GM12872 (cell line): Measurements from ENCODE around the gene MRPS2.

Experiments
- CTCF ChIP-seq: IDR thresholded peaks from 3 replicates; pipeline ENCODE4 v1.5.1; 2011; ENCODE audit warnings: low read depth, mild to moderate bottlenecking, low read length, moderate library complexity; ENCODE audit not compliant: insufficient read depth

Gene MRPS2

GRCh38 chr9:135504262-135505243 lies 4.1 kb downstream of the MRPS2 start:
- TF ChIP-seq CTCF = peak; percentile 93

GRCh38 chr9:135505406-135506187 lies 5.1 kb downstream of the MRPS2 start:
- no peak for TF ChIP-seq CTCF

- TF ChIP-seq CTCF = no peak
Observed at GRCh38 chr9:135506327-135507103, 6.0 kb downstream of the MRPS2 start.

- no peak for TF ChIP-seq CTCF
Observed at GRCh38 chr9:135507104-135508035, 6.9 kb downstream of the MRPS2 start.

- no peak for TF ChIP-seq CTCF
Observed at GRCh38 chr9:135508211-135508820, 7.8 kb downstream of the MRPS2 start.

GRCh38 chr9:135509458-135509857 lies 9.0 kb downstream of the MRPS2 start:
- no peak for TF ChIP-seq CTCF
